GM12878 (cell line): Measurements from ENCODE around the gene XPNPEP2.

Source experiments
- ATF3 ChIP-seq: IDR thresholded peaks from 2 replicates; pipeline ENCODE4 v1.6.1; 2011; ENCODE audit warnings: low read depth, mild to moderate bottlenecking, low read length, moderate library complexity, borderline replicate concordance; ENCODE audit errors: extremely low read depth
- CBX5 ChIP-seq: sonication (generic); IDR thresholded peaks from 2 replicates; pipeline ENCODE4 v1.6.1; 2016; ENCODE audit warnings: low read depth, moderate library complexity, mild to moderate bottlenecking, inconsistent platforms
- FOXM1 ChIP-seq: IDR thresholded peaks from 2 replicates; pipeline ENCODE4 v1.6.1; 2012; ENCODE audit warnings: low read depth, mild to moderate bottlenecking, inconsistent platforms, low read length, moderate library complexity
- NFYB ChIP-seq: IDR thresholded peaks from 2 replicates; pipeline ENCODE4 v1.6.1; 2011; ENCODE audit warnings: low read depth, mild to moderate bottlenecking, low read length, improper control_type of control experiment, moderate library complexity; ENCODE audit not compliant: insufficient read depth
- POLR2A ChIP-seq: IDR thresholded peaks from 2 replicates; pipeline ENCODE4 v1.6.1; 2011; ENCODE audit warnings: low read depth, mild to moderate bottlenecking, low read length
- SIN3A ChIP-seq: IDR thresholded peaks from 2 replicates; pipeline ENCODE4 v1.6.1; 2012; ENCODE audit warnings: low read depth, low read length, improper control_type of control experiment
- SRF ChIP-seq, 2 experiments: IDR thresholded peaks; 2 replicates each; pipeline ENCODE4 v1.6.1; 2011; ENCODE audit warnings: low read depth in 2 of 2, low read length in 2 of 2, mild to moderate bottlenecking in 1 of 2, moderate library complexity in 1 of 2
- USF2 ChIP-seq: IDR thresholded peaks from 2 replicates; pipeline ENCODE4 v1.6.1; 2011; ENCODE audit warnings: low read depth, low read length, improper control_type of control experiment, borderline replicate concordance
- TF ChIP-seq, protein P1 (sequence below), 3 experiments: IDR thresholded peaks in 2 of 3; conservative IDR thresholded peaks in 1 of 3; 2 replicates each; pipeline ENCODE4 v1.5.1; 2011; ENCODE audit warnings: low read depth in 3 of 3, low read length in 3 of 3, mild to moderate bottlenecking in 3 of 3, control low read depth in 2 of 3, moderate library complexity in 2 of 3, inconsistent platforms in 1 of 3, mixed read lengths in 1 of 3; ENCODE audit not compliant: control insufficient read depth in 2 of 3, insufficient read depth in 1 of 3; ENCODE audit errors: extremely low read depth in 1 of 3

- TF ChIP-seq FOXM1 (no peak), USF2 (no peak), CBX5 (no peak), SIN3A (no peak), ATF3 (no peak), NFYB (no peak), POLR2A (no peak), SRF (IDR thresholded peaks at IDR 0.05; ENCODE audit: low read depth in 2 of 2, low read length in 2 of 2) (no peak)
- TF ChIP-seq, protein P1, sequence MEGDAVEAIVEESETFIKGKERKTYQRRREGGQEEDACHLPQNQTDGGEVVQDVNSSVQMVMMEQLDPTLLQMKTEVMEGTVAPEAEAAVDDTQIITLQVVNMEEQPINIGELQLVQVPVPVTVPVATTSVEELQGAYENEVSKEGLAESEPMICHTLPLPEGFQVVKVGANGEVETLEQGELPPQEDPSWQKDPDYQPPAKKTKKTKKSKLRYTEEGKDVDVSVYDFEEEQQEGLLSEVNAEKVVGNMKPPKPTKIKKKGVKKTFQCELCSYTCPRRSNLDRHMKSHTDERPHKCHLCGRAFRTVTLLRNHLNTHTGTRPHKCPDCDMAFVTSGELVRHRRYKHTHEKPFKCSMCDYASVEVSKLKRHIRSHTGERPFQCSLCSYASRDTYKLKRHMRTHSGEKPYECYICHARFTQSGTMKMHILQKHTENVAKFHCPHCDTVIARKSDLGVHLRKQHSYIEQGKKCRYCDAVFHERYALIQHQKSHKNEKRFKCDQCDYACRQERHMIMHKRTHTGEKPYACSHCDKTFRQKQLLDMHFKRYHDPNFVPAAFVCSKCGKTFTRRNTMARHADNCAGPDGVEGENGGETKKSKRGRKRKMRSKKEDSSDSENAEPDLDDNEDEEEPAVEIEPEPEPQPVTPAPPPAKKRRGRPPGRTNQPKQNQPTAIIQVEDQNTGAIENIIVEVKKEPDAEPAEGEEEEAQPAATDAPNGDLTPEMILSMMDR (IDR thresholded peaks at IDR 0.05 in 2 of 3, conservative IDR thresholded peaks at IDR 0.05 in 1 of 3; ENCODE audit: control insufficient read depth in 2 of 3, extremely low read depth in 1 of 3, insufficient read depth in 1 of 3, low read depth in 3 of 3, low read length in 3 of 3): no peak
Measured at GRCh38 chrX:129771266-129771995, 32.7 kb downstream of the XPNPEP2 start.
